A549 (cell line): Measurements from ENCODE around the gene TMTC2.

Experiments used
- CEBPB ChIP-seq, 2 experiments: fragments of >200 bp in 1 of 2; sonication (Bioruptor Twin) in 1 of 2; formaldehyde crosslinking in 1 of 2; IDR thresholded peaks; 2 replicates each; pipeline ENCODE4 v1.6.1; 2012 to 2016
- MYC ChIP-seq: IDR thresholded peaks from 2 replicates; pipeline ENCODE4 v1.6.1; 2012; ENCODE audit warnings: mild to moderate bottlenecking, inconsistent platforms, low read length, improper control_type of control experiment, borderline replicate concordance
- POLR2A ChIP-seq: IDR thresholded peaks from 2 replicates; pipeline ENCODE4 v1.6.1; 2012; ENCODE audit warnings: mild to moderate bottlenecking, low read length
- RAD21 ChIP-seq, 2 experiments: fragments of >200 bp in 1 of 2; sonication (Bioruptor Twin) in 1 of 2; formaldehyde crosslinking in 1 of 2; IDR thresholded peaks in 1 of 2; conservative IDR thresholded peaks in 1 of 2; 2 replicates in 1 of 2; 3 replicates in 1 of 2; pipeline ENCODE4 v1.6.1; 2012 to 2018; ENCODE audit warnings: inconsistent platforms in 1 of 2
- SREBF2 ChIP-seq: fragments of 450-650 bp; IDR thresholded peaks from 2 replicates; pipeline ENCODE4 v1.6.1; 2014; ENCODE audit warnings: mild to moderate bottlenecking, moderate library complexity
- ZFP36 ChIP-seq: fragments of 450-650 bp; IDR thresholded peaks from 2 replicates; pipeline ENCODE4 v1.6.1; 2014; ENCODE audit warnings: borderline replicate concordance; ENCODE audit not compliant: partially characterized antibody
- TF ChIP-seq, protein P1 (sequence below): fragments of >200 bp; sonication (Bioruptor Twin); formaldehyde crosslinking; IDR thresholded peaks from 3 replicates; pipeline ENCODE4 v1.5.1; 2016
- TF ChIP-seq, protein P2 (sequence below): fragments of 200-600 bp; sonication (generic); IDR thresholded peaks from 2 replicates; pipeline ENCODE4 v1.6.1; 2016; ENCODE audit warnings: antibody characterized with exemption, mild to moderate bottlenecking, moderate library complexity

DNA sequence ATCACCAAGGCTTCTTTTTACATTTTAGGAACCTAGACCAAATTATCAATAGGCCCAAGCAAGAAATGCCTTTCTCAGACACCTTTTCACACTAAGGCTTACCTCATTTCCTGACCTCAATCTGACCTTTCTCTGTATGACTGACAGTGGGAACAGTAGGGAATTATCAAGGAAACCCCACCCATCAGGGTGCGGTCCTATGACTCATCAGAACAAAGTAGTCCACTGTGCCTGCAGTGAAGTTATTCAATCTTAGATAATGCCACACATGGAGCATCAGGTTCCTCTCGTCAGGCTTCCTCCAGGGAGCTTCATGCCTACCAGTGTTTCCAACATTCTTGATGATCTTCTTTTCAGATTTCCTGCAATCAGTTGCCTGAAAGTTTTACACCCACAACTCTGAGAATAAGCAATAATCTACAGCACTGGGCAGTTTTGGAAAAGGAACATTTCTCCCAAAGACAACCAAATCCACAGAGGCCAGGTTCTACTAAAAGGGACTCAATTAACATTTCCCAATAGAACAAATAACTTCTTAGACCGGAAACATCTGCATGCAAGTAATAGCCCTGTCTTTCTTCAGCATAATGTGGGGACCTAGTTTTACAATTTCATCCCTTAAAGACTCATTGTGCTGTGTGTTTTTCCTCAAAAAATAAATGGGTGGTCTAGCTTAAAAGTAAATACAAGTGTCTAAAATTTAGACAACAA lies 35.9 kb upstream of the TMTC2 start:
- TF ChIP-seq POLR2A (no peak), MYC (no peak), ZFP36 (no peak), RAD21 (conservative IDR thresholded peaks at IDR 0.05 in 1 of 2, IDR thresholded peaks at IDR 0.05 in 1 of 2) (no peak), CEBPB (IDR thresholded peaks at IDR 0.05) (no peak), SREBF2 (no peak)
- TF ChIP-seq, protein P1, sequence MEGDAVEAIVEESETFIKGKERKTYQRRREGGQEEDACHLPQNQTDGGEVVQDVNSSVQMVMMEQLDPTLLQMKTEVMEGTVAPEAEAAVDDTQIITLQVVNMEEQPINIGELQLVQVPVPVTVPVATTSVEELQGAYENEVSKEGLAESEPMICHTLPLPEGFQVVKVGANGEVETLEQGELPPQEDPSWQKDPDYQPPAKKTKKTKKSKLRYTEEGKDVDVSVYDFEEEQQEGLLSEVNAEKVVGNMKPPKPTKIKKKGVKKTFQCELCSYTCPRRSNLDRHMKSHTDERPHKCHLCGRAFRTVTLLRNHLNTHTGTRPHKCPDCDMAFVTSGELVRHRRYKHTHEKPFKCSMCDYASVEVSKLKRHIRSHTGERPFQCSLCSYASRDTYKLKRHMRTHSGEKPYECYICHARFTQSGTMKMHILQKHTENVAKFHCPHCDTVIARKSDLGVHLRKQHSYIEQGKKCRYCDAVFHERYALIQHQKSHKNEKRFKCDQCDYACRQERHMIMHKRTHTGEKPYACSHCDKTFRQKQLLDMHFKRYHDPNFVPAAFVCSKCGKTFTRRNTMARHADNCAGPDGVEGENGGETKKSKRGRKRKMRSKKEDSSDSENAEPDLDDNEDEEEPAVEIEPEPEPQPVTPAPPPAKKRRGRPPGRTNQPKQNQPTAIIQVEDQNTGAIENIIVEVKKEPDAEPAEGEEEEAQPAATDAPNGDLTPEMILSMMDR = no peak
- TF ChIP-seq, protein P2, sequence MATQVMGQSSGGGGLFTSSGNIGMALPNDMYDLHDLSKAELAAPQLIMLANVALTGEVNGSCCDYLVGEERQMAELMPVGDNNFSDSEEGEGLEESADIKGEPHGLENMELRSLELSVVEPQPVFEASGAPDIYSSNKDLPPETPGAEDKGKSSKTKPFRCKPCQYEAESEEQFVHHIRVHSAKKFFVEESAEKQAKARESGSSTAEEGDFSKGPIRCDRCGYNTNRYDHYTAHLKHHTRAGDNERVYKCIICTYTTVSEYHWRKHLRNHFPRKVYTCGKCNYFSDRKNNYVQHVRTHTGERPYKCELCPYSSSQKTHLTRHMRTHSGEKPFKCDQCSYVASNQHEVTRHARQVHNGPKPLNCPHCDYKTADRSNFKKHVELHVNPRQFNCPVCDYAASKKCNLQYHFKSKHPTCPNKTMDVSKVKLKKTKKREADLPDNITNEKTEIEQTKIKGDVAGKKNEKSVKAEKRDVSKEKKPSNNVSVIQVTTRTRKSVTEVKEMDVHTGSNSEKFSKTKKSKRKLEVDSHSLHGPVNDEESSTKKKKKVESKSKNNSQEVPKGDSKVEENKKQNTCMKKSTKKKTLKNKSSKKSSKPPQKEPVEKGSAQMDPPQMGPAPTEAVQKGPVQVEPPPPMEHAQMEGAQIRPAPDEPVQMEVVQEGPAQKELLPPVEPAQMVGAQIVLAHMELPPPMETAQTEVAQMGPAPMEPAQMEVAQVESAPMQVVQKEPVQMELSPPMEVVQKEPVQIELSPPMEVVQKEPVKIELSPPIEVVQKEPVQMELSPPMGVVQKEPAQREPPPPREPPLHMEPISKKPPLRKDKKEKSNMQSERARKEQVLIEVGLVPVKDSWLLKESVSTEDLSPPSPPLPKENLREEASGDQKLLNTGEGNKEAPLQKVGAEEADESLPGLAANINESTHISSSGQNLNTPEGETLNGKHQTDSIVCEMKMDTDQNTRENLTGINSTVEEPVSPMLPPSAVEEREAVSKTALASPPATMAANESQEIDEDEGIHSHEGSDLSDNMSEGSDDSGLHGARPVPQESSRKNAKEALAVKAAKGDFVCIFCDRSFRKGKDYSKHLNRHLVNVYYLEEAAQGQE = no peak
